NCI-H82 treated with DMSO at 0.1 percent for 48 hours (cell line): ENCODE results near the gene LRFN2.

Source experiments
- DNase-seq: peaks from one replicate; lab custom pipeline; 2025; ENCODE audit not compliant: unreplicated experiment; lab: John Stamatoyannopoulos, UW

LRFN2 gene

GRCh38 chr6:40477246-40478126 is 109.7 kb downstream of the LRFN2 start:
- DNase-seq = peak; percentile 89

- DNase-seq = no peak
These were observed 110.5 kb downstream of the LRFN2 start for GRCh38 chr6:40476673-40477072.

GRCh38 chr6:40474937-40475336 is 112.2 kb downstream of the LRFN2 start:
- no peak for DNase-seq

- DNase-seq = no peak
These were observed 114.1 kb downstream of the LRFN2 start for GRCh38 chr6:40473026-40473425.

GRCh38 chr6:40472353-40472752 is 114.8 kb downstream of the LRFN2 start:
- DNase-seq = peak; percentile 78

- DNase-seq = no peak
These were observed 115.9 kb downstream of the LRFN2 start for GRCh38 chr6:40471243-40471642.

GRCh38 chr6:40469323-40469722 is 117.8 kb downstream of the LRFN2 start:
- no peak for DNase-seq

GRCh38 chr6:40466986-40467539 is 120.1 kb downstream of the LRFN2 start:
- no peak for DNase-seq

GRCh38 chr6:40461643-40462042 is 125.5 kb downstream of the LRFN2 start:
- DNase-seq = no peak

GRCh38 chr6:40460380-40460779 is 126.8 kb downstream of the LRFN2 start:
- no peak for DNase-seq

GRCh38 chr6:40457261-40457660 is 129.9 kb downstream of the LRFN2 start:
- no peak for DNase-seq

GRCh38 chr6:40456390-40457013 is 130.7 kb downstream of the LRFN2 start:
- DNase-seq = no peak

GRCh38 chr6:40455686-40456389 is 131.3 kb downstream of the LRFN2 start:
- no peak for DNase-seq

GRCh38 chr6:40450483-40450882 is 136.7 kb downstream of the LRFN2 start:
- no peak for DNase-seq

GRCh38 chr6:40444811-40445210 is 142.4 kb downstream of the LRFN2 start:
- no peak for DNase-seq

- no peak for DNase-seq
These were observed 142.9 kb downstream of the LRFN2 start for GRCh38 chr6:40444312-40444711.

- no peak for DNase-seq
These were observed 143.3 kb downstream of the LRFN2 start for GRCh38 chr6:40443842-40444241.

GRCh38 chr6:40442591-40442990 is 144.6 kb downstream of the LRFN2 start:
- DNase-seq = no peak

- DNase-seq = no peak
These were observed 146.0 kb downstream of the LRFN2 start for GRCh38 chr6:40441150-40441549.

- DNase-seq = no peak
These were observed 147.1 kb downstream of the LRFN2 start for GRCh38 chr6:40440053-40440452.

- DNase-seq = no peak
These were observed 148.0 kb downstream of the LRFN2 start for GRCh38 chr6:40439026-40439800.
